Stimulated activated CD4-positive, alpha-beta T cell treated with anti-CD3 and anti-CD28 coated beads, Interleukin-1b, Interleukin-23, amount 100 ng/mL, for 1 hour (primary cell): ENCODE measurements around the gene STARD13.

Experiments
- DNase-seq, 2 donors: peaks; one replicate each; pipeline ENCODE4 v3.0.0-alpha.2; 2020; ENCODE audit warnings: low read depth in 2 of 2

The STARD13 gene

DNA sequence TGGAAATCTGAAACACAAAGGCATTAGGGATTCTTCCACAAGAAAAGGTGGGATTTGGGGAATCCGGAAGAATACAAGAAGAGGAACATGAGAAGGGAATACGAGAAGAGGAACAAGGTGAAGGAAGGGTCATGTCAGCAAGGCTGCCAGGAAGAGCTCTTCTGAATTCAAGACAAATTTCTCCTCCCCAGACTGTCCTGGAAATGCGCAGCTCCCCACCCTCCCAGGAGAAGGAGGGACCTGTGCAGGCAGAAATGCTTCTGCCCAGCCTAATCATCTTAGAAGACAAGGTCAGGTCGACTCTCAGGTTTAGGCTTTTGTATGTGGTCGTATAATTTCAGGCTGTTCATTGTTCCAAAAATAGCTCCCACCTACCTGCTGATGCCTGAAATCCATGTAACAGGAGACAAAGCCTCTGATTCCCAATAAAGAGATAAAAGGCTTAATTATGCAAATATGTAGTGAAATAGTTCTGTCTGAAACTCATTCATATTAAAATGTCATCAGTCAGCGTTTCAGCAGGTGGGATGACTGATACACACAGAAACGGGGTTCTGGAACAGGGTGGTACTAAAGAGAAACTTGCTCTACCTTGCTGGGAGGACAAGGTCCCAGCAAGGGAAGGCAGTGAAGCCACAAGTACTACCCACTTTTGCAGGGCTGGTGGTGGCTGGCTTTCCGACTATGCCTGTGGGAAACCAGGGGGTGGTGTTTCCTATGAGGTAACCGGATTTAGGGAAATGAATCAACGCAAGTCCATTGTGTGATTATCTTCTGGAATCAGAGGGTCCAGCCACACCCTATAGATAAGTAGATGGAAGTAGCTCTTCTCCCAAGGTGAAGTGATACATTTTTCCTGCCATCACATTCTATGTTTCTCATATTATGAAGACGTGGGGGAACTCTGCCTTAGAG is 193.2 kb downstream of the STARD13 start:
- no peak for DNase-seq

GRCh38 chr13:33091415-33091774 is 194.2 kb downstream of the STARD13 start:
- no peak for DNase-seq

- no peak for DNase-seq
Observed at GRCh38 chr13:33090755-33091414, 194.7 kb downstream of the STARD13 start.

- no peak for DNase-seq
Observed at GRCh38 chr13:33089311-33089710, 196.2 kb downstream of the STARD13 start.

GRCh38 chr13:33087790-33088189 is 197.8 kb downstream of the STARD13 start:
- DNase-seq, result no peak

DNA sequence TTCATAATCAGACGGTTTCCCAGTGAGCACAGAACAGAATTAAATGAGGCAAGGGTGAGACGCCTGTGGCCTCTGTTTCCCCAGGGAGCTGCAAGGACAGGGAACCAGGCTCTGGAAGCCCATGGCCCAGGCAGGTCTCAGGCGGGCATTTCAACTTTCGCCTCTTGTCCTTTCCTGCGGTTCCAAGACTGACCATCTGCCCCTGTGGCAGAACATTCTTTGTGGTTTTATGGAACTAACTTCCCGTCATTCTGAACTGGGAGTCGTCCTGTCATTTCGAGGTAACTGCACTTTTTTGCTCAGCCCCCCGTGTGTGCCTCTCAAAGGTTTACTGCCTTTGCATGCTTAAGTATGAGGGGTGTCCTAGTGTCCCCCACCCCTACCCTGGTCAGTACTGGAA is 198.5 kb downstream of the STARD13 start:
- DNase-seq, result no peak

- no peak for DNase-seq
Observed at GRCh38 chr13:33083054-33083453, 202.5 kb downstream of the STARD13 start.

- no peak for DNase-seq
Observed at GRCh38 chr13:33081666-33082065, 203.9 kb downstream of the STARD13 start.

DNA sequence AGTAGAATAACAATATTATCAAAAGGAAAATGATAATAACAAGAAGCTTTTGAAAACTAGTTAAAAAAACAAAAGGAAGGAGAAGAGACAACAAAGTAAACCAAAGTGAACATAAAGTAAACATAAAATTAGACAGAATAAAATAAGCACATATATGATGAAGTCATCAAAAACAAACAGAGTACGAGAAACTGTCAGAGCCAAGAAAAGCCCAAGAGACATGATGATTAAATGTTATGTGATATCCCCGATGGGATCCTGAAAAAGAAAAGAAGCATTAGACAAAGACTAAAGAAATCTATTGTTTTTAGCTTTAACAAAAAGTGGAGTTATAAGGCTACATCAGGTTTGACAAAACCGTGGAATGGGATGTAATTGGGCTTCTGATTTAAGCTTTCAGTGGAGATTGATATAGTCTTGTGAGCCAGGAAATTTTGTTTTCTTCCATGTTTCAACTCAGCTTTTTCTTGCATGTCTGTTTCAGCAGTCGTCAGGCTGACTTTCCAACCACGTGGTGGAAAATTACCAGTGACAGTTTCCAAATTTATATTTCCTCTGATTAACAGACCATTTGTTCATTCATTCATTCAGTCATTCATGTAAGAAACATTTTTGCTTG is 204.5 kb downstream of the STARD13 start:
- no peak for DNase-seq

DNA sequence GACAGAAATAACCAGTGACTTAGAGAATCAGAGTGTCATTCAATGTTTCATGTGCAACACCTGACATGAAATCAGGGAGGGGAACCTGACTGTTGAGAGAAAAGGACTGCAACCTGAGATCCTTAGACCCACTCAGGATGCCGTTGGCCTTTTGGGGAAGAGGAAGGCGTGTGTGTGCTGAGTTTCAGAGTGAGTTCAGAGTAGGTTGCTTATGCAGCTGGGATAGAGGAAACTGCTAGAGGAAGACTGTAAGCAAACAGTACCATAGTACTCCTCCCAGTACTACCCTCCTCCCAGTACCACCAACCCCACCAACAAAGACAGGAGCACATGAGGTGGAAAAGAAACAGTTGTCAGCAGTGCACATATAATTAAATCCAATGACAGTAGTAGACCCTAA is 205.6 kb downstream of the STARD13 start:
- DNase-seq, result no peak

DNA sequence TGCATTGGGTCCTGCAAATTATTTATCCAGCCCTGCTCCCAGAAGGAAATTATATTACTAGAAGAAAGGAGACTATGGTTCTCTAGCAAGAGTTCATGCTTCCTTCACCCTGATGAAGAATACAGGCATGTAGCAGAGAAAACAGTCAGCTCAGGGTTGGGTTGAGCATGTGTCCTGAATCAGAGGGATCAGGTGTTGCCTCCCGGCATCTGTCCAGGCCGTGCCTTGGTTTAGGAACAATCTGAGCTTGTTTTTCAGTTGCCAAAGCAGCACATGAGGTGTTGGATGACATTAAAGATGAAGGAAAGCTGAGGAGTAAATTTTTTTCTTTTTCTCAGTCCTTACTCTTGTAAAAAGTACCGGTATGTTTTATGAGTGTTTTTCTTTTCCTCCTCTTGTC is 207.3 kb downstream of the STARD13 start:
- no peak for DNase-seq

- DNase-seq, result no peak
Observed at GRCh38 chr13:33076001-33076992, 209.3 kb downstream of the STARD13 start.

- no peak for DNase-seq
Observed at GRCh38 chr13:33073338-33073737, 212.2 kb downstream of the STARD13 start.

DNA sequence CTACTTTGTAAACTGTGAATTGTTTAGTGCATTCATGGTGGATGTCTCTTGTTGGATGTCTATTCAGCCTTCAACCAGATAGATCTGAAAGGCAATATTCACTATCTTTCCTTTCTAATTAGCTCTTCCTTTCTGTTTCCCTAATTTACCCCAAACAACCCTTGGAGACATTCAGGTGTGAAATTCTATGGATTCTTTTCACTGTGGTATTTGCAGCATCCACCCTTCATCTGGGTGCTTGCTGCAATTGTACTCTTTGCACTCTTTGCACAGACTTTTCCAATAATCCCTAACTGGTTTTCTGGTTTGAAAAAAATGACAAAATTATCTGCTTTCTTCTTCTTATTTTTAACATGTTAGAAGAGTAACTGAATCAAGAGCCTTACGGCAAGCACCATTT is 212.8 kb downstream of the STARD13 start:
- no peak for DNase-seq

DNA sequence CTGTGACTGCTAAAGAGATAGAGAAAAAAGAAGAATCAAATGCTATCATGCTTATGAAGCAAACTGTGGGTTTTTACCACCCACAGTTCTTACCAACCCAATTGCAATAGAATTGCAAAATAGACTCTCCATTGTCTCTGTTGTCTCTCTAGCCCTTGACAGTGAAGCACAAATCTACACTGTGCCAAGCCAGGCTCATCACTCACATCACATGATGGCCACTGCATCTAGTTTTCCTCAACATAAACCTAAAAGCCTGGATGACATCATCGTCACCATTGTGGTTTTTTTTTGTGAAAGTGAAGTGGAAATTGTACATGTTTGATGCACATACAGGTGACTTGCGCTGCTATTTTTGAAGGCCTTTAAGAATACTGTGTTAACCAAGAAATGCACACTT is 213.3 kb downstream of the STARD13 start:
- no peak for DNase-seq

GRCh38 chr13:33070713-33071112 is 214.8 kb downstream of the STARD13 start:
- no peak for DNase-seq

- DNase-seq, result no peak
Observed at GRCh38 chr13:33069365-33069764, 216.2 kb downstream of the STARD13 start.

GRCh38 chr13:33066329-33066728 is 219.2 kb downstream of the STARD13 start:
- DNase-seq, result no peak

DNA sequence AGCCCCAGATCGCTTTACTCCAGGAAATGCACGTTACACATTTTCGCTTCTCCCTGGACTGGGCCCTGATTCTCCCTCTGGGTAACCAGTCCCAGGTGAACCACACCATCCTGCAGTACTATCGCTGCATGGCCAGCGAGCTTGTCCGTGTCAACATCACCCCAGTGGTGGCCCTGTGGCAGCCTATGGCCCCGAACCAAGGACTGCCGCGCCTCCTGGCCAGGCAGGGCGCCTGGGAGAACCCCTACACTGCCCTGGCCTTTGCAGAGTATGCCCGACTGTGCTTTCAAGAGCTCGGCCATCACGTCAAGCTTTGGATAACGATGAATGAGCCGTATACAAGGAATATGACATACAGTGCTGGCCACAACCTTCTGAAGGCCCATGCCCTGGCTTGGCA is 224.7 kb downstream of the STARD13 start:
- DNase-seq, result no peak

- DNase-seq, result no peak
Observed at GRCh38 chr13:33058776-33059327, 226.7 kb downstream of the STARD13 start.
